Progenitor cell of endocrine pancreas (in vitro differentiated cells): ENCODE results near the gene PLPPR3. TPM values are rescaled to one million over a fixed set of nuclear protein-coding genes. Genes with fewer than 3 reads are reported as not detected.

Source experiments
- DNase-seq: peaks from one replicate; pipeline ENCODE4 v3.0.0; 2021; ENCODE audit warnings: low spot score; ENCODE audit not compliant: unreplicated experiment
- H3K27ac Mint-ChIP-seq: 2 replicates; pipeline ENCODE4 v1.8.0; 2021; ENCODE audit warnings: mild to moderate bottlenecking, moderate library complexity, mixed read lengths
- H3K27me3 Mint-ChIP-seq: 2 replicates; pipeline ENCODE4 v1.8.0; 2021; ENCODE audit warnings: mixed read lengths
- H3K36me3 Mint-ChIP-seq: 2 replicates; pipeline ENCODE4 v1.8.0; 2022; ENCODE audit warnings: mixed read lengths; ENCODE audit not compliant: insufficient read depth
- H3K4me1 Mint-ChIP-seq: 2 replicates; pipeline ENCODE4 v1.8.0; 2021; ENCODE audit warnings: low read depth, mixed read lengths
- H3K4me3 Mint-ChIP-seq: 2 replicates; pipeline ENCODE4 v1.8.0; 2021; ENCODE audit warnings: low read depth, mild to moderate bottlenecking, moderate library complexity, mixed read lengths
- H3K9me3 Mint-ChIP-seq: 2 replicates; pipeline ENCODE4 v1.8.0; 2021; ENCODE audit warnings: low read depth, mixed read lengths
- CTCF ChIP-seq: fragments of 200-600 bp; sonication (generic); IDR thresholded peaks from one replicate; pipeline ENCODE4 v1.5.0; 2021; ENCODE audit warnings: antibody characterized with exemption, mild to moderate bottlenecking; ENCODE audit not compliant: unreplicated experiment
- long read RNA-seq: library from polyadenylated mRNA; unstranded; transcript quantifications from one replicate; pipeline ENCODE4 v2.0.0, GENCODE V29; 2020
- total RNA-seq: library from RNA; stranded (reverse); gene quantifications from 2 replicates; pipeline ENCODE4 v1.2.1, GENCODE V29; 2021

The PLPPR3 gene, protein sequence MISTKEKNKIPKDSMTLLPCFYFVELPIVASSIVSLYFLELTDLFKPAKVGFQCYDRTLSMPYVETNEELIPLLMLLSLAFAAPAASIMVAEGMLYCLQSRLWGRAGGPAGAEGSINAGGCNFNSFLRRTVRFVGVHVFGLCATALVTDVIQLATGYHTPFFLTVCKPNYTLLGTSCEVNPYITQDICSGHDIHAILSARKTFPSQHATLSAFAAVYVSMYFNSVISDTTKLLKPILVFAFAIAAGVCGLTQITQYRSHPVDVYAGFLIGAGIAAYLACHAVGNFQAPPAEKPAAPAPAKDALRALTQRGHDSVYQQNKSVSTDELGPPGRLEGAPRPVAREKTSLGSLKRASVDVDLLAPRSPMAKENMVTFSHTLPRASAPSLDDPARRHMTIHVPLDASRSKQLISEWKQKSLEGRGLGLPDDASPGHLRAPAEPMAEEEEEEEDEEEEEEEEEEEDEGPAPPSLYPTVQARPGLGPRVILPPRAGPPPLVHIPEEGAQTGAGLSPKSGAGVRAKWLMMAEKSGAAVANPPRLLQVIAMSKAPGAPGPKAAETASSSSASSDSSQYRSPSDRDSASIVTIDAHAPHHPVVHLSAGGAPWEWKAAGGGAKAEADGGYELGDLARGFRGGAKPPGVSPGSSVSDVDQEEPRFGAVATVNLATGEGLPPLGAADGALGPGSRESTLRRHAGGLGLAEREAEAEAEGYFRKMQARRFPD
- 128 and 129 TPM in 2 replicates for total RNA-seq
- long read RNA-seq: 0 reads

DNA sequence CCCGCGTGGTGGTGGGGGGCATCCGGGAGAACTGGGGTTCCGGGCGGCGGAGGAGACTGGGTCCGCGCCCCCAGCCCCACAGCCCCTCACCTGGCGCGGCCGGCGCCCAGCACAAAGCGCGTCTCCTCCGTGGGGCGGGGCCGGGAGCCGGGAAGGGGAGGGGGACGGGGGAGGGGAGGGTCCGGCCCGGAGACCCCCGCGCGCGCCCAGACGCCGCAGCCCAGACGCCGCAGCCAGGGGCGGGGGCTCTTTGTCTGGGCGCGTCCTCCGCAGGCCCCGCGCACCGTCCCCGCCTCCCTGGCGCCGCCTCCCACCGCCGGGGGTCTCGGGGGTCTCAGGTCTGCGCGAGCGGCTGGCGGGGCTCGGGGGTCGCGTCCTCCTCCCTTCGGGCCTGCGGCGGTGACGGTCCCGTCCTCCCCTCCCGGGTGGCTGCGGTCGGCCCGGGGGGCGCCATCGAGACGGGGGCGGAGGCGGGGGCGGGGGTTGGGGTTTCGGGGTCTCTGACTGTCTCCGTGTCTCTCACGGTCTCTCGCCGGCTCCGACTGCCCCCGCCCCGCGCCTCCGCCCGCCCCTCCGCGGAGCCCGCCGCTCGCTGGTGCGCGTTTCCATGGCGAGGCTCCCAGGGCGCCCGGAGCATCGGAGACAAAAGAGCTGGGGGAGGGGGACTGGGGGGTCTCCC lies at the start of gene PLPPR3:
PLPPR3 (minus strand) TSS at position 131 of the 679 bp plus-strand sequence. CDS start 396 bp downstream, outside the sequence.
- no peak for TF ChIP-seq CTCF
- DNase-seq: peak; percentile 51
- H3K4me3 Mint-ChIP-seq: peak within 1 kb of the TSS; percentile 74
- H3K27ac Mint-ChIP-seq: no peak within 1 kb of the TSS
- peaks cover 1% of the 10 kb centered on the region for H3K36me3 Mint-ChIP-seq
- no peaks in the 10 kb centered on the region for H3K27me3 Mint-ChIP-seq
- H3K4me1 Mint-ChIP-seq: peaks cover 2% of the 10 kb centered on the region
- no peaks in the 10 kb centered on the region for H3K9me3 Mint-ChIP-seq

GRCh38 chr19:870963-871401 lies 49.2 kb upstream of the PLPPR3 start:
- Mint-ChIP-seq H3K4me1 (peaks cover 1% of the 10 kb centered on the region), H3K4me3 (no peak overlapping the region), H3K9me3 (no peaks in the 10 kb centered on the region), H3K36me3 (peaks cover 14% of the 10 kb centered on the region), H3K27ac (no peak overlapping the region), H3K27me3 (no peaks in the 10 kb centered on the region)
- no peak for TF ChIP-seq CTCF
- DNase-seq: no peak

DNA sequence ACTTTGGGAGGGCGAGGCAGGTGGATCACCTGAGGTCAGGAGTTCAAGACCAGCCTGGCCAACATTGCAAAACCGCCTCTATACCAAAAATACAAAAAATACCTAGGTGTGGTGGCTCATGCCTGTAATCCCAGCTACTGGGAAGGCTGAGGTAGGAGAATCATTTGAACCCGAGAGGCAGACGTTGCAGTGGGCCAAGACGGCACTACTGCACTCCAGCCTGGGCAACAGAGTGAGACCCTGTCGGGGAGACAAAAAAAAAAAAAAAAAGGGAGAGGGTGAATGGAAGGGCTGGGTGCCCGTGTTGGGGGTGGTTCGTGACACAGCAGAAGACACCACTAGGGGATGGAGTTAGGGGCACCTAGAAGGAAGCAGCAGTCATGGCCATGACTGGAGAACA lies 48.6 kb upstream of the PLPPR3 start:
- no peak overlapping the region for H3K4me3 Mint-ChIP-seq

DNA sequence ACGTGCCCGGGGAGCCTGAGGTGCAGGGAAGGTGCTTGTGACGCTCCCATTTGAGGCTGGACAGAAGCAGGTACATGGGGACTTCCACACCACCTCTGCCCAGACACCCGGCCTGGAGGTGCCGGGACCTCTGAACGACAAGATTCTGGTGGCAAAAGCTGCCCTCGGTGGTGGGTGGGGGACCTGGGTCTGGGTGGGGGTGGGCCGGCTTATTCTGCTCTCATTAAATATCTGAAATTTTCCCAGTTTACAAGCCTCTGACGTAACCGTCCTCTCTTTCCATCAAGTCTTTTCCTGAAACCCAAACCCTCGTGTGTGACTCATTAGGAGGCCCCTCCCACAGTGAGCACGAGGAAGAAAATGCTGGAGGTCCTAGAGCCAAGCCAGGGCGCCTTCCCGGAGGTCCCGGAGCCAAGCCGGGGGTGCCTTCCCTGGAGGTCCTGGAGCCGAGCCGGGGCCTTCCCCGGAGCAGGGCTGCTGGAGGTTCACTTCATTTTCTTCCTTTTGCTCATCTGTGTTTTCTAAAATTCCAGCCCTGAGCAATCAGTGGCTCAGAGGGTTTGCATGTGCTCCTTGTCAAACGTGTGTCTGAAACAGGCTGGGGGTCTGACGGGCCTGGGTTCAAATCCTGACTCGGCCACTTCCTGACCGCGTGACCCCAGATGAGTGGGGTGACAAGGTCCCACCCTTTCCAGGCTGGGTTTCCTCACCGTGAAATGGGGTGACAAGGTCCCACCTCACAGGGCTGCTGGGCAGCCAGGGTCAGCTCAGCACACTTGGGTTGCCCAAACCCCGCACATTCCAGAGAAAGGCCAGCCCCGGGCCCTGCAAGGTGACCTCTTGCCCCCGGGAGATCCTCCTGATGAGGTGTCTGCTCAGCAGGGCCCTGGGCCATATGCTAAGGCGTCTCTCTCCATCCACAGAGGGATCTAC lies 47.8 kb upstream of the PLPPR3 start:
- Mint-ChIP-seq H3K4me3 (no peak overlapping the region), H3K9me3 (no peaks in the 10 kb centered on the region), H3K27me3 (no peaks in the 10 kb centered on the region), H3K27ac (no peak overlapping the region), H3K36me3 (peaks cover 18% of the 10 kb centered on the region), H3K4me1 (peaks cover 1% of the 10 kb centered on the region)
- DNase-seq: no peak
- TF ChIP-seq CTCF: no peak

More for the DNA sequence above, 48.6 kb upstream of the PLPPR3 start:
- no peak for DNase-seq
- Mint-ChIP-seq H3K27ac (no peak overlapping the region), H3K36me3 (peaks cover 15% of the 10 kb centered on the region), H3K9me3 (no peaks in the 10 kb centered on the region), H3K4me1 (peaks cover 1% of the 10 kb centered on the region), H3K27me3 (no peaks in the 10 kb centered on the region)
- no peak for TF ChIP-seq CTCF
